NCI-H1436 (cell line): ENCODE measurements around the gene GCSAML.

Experiments
- DNase-seq: peaks from one replicate; lab custom pipeline; 2025; lab: John Stamatoyannopoulos, UW

The GCSAML gene

DNA sequence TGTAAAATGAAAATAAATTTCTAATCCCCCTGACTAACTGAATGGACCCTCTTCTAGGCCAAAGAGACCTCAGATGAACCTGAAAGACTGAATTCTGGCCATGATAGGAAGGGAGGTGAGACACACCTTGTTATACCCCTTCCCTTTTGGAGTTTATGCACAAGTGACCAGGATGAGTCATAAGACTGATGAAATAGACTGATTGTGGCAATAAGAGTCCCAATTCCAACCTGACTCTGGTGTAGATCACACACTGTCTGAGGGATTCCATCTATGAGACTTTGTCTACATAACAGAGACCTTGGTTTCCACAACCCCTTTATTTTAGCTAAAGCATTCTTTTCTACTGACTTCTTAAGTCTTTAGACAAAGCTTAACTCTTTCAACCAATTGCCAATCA is 25.7 kb downstream of the GCSAML start:
- no peak for DNase-seq

GRCh38 chr1:247576514-247576913 is 27.6 kb downstream of the GCSAML start:
- no peak for DNase-seq

DNA sequence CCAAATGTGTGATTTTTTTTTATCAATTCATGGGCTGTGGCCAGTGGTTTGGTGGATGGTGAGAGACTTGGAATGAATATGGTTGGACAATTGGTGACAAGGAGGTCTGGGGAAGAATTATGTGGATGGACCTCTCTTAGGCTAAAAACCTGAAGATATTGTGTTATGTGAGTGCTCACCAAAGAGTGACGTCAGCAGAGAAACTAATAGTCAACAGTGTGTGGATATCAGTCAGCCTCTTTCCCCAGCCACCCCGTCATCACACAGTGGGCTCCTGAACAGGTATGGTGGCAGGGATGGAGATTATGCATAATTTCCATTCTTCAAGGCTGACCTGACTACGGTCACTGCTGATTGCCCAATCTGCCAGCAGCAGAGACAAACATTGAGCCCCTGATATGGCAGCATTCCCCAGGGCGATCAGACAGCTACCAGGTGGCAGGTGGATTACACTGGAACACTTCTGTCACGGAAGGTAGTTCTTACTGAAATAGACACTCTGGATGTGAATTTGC is 30.1 kb downstream of the GCSAML start:
- DNase-seq = no peak

DNA sequence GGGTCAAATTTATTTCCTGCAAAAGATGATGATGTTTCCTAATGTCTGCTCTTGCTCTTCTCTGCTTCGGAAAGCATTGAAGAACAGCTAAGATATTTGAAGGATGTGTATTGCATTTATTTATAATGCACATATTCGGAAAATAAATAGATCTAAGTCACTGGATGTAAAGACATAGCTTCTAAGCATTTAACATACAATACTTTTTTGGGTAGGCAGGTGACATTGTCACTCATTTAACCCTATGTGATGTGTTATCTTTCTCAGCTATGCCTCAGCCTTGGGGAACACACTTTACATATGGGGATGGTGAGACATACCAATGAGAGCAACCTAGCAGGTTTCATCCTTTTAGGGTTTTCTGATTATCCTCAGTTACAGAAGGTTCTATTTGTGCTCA is 39.1 kb downstream of the GCSAML start, which contains the start of gene OR2G2:
Gene OR2G2 (plus strand): TSS at position 301 of the 400 bp plus-strand sequence. CDS start 0 bp downstream, at position 301.
- no peak for DNase-seq

GRCh38 chr1:247605286-247605685 is 56.4 kb downstream of the GCSAML start, which contains the start of gene OR2G3:
Gene OR2G3, plus strand, starts transcription at chr1:247605586. Its CDS starts 0 bp downstream, at chr1:247605586.
- no peak for DNase-seq

- DNase-seq = no peak
Observed at GRCh38 chr1:247613405-247613804, 64.5 kb downstream of the GCSAML start.

DNA sequence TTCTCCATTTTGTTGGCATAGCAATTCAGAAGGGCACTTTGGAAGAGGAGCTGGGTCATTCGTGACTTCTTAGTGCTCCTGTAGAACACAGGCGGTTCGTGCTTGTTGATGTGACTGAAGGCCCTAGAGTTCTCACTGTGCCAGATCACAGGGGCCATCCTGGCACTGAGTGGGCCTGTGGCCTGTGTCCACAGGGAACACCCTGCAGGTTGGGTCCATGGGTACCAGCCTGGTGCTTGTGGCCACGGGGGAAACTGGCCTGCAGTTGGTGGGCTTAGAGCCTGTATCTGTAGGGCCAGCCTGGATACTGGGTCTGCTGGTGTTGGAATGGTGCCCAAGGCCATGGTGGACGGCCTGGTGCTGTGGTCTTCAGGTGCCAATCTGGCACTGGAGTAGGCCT is 65.7 kb downstream of the GCSAML start:
- DNase-seq = no peak
